GM21381 (cell line): Measurements from ENCODE around the gene ATPAF2.

Experiments used
- ATAC-seq: cut with Tn5 transposase; IDR thresholded peaks from one replicate; pipeline ENCODE4 v1.9.1; 2021; ENCODE audit warnings: mild to moderate bottlenecking, moderate library complexity; ENCODE audit not compliant: unreplicated experiment

ATPAF2 gene

DNA sequence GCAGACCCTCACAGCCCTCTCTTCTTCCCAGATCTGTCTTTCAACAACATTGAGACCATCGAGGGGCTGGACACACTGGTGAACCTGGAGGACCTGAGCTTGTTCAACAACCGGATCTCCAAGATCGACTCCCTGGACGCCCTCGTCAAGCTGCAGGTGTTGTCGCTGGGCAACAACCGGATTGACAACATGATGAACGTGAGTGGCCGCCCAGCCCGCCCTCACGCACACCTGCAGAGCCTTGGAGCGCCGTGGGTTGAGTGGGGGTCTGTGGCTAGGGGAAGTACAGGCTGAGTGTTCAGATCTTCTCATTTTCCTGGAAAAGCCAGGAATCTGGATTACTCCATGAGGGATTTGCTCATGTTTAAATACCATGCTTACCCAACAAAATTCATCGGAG lies 51.1 kb downstream of the ATPAF2 start:
- no peak for ATAC-seq

DNA sequence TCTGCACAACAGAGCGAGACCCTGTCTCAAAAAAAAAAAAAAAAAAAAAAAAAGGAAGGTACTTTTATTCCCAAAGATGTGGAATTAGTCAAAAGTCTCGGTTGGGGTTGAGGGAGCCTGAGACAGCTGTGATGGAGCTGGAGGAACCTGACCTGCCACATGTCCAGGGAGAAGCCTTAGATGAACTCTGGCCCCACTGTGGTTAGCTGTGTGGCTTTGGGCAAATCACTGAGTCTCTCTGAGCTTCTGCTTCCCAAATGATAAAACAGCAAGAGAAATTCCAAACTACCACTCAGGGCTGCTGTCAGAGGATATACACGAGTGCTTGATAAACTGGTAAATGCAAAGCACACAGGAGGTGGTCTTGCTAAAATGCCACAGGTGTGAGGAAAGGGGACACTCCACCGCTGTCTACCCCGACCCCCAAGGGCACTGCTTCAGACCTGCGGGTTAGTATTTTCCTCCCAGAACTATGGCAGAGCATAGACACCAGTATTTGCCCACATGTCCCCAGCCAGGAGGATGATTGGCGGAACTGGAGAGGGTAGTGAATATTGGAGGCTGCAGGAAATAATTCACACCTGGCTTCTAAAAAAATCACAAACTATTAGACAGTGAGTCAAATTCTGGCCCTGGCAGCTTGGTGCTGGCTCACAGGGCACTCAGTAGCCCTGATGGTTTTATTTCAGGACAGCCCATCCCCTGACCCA lies 51.6 kb downstream of the ATPAF2 start:
- no peak for ATAC-seq

DNA sequence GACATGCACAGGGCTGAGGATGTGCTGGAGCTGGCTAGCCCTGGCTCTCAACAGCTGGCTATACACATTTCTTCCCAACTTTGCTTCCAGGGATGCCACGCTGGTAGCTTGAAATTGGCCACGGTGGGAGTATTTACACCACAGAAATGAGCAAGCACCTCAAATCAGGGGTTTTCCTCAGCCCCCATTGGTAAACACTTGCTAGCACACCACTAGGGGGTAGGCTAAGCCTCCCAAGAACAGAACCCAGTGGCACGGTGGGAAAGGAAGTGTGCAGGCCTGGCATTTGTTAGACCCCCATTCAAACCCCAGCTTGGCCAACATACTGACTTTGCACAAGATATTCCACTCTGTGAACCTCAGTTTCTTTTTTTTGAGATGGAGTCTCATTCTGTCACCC lies 53.4 kb downstream of the ATPAF2 start:
- ATAC-seq = no peak

DNA sequence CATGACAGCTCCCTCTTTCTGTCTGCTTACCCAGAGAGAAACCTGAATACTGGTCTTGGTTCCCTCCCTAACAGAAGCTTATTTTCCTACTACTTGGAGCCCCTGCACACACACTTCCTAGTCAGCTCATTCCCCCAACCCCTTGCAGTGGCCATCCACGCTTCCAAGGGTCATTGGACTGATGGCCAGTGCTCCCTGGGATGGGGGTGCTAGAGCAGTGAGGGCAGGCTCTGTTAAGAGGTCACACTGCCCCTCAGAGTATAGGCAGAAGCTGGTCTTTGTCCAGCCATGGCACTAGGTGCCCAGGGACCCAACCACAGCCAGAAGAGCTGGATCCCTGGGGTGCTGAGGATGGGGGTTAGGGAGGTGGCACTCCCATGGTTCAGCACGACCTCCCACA lies 53.8 kb downstream of the ATPAF2 start:
- ATAC-seq = no peak

DNA sequence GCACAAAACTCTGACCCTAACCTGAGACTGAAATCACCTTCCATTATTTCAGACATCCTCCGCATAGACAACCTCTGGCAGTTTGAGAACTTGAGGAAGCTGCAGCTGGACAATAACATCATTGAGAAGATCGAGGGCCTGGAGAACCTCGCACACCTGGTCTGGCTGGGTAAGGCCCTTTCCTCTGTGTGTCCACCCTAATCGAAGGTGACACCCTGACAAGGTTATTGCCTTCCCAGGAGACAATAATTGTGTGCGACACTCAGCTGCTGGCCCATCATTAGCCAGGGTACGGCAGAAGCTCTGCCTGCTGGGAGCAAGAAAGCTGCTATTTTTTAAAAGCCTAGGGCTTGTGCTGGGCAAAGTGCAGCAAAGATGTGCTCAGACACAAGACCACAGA lies 55.2 kb downstream of the ATPAF2 start:
- ATAC-seq = no peak

DNA sequence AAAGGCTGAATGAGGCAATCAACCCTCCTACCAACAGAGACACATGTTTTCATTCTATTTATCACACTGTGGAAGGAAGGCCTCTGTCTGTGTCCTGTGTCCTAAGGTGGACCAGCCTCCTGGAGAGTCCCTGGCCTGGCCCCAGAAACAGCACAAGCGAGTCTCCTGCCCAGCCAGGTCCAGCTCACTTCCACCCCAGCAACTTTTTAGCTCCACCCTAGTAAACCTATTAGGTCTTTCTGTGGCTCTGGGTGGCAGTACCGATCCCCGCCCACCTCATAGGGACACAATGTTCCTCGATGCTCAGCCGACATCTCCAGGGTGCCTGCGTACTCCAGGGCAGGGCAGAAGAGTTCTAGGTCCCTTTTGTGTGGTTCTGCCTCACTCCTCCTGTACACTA lies 55.6 kb downstream of the ATPAF2 start:
- ATAC-seq = no peak

DNA sequence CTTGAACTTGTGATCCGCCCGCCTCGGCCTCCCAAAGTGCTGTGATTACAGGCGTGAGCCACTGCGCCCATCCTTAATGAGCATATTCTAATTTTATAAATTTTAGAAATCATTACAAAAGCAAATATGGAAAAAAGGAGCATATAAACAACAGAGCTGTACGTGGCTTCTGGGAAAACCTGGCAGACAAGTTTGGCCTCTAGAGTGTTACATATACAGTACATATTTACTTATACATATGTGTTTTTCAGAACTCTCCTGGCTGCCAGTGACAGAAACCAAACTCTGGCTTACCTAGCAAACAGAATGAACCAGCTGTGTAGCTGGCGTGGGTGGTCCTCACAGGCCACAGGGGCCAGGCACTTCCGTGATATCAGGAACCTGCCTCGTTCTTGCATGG lies 56.2 kb downstream of the ATPAF2 start:
- ATAC-seq = no peak

DNA sequence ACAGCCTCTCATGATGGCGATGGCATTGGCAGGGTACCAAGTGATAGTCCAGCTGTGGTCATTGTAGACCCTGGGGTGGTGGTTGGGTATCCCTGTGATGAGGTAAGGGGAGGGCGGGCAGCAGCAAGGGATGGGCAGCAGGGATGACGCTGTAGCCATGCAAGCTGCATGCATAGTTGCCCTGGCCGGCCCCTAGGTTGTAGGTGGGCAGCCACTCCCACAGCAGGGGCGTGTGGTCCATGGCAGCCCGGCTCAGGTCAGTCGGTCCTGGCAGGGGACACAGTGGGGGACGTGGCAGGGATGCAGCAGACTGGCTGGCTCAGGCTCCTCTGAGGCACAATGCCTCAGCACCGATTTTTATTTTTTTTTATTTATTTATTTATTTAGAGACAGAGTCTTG lies 57.6 kb downstream of the ATPAF2 start:
- ATAC-seq = no peak

DNA sequence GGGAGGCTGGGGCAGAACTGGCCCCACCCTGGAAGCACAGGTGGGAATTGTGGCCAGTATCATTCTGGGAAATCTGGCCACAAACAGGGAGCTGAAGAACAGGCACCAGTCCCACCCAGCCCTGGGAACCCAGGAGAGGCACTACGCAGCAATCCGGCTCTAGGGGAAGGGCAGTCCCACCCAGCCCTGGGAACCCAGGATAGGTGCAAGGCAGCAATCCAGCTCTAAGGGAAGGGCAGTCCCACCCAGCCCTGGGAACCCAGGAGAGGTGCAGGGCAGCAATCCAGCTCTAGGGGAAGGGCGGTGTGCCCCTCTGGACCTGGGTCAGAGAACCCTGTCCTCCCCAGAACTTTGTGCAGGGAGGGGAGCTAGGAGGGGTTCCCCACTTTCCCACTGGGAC lies 59.2 kb downstream of the ATPAF2 start:
- ATAC-seq = no peak

DNA sequence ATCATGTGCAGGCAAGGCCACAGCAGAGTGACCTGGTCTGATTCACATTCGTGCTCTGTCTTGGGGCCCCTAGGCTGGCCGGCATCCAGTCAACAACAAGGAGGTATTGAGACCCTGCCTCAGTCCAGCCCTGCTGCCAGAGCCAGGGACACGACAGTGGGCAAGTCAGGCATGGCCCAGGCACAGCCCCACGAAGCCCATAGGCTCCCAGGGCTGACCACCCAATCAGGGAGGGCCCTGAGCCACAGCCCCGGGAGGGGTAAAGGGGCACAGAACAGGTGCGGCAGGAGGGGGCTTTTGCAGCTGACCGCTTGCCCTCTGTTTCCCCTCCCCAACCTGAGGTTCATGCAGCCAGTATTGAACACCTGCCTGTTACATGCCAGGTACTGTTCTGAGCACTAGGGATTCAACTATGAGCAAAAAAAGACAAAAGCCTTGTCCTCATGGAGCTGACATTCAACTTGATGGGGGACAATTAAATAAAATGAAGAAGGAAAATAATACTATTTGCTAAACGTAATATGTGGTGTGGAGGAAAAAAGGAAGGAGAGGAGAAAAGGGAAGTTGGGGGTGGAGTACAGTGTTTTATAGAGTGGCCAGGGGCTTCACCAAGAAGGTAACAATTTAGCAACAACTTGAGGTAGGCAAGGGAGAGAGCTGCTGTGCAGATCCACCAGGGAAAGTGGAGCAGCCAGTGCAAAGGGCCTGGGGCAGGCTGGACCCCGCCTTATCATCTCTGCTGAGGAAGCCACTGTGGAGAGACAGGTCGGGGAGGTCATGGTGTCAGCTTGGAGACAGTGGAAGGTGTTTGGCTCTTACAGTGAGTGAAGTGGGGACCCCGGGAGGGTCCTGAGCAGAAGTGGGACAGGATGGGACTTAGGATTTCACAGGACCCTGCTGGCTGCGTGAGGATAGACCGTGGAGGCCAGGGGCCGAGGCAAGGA lies 60.2 kb downstream of the ATPAF2 start:
- ATAC-seq = no peak

DNA sequence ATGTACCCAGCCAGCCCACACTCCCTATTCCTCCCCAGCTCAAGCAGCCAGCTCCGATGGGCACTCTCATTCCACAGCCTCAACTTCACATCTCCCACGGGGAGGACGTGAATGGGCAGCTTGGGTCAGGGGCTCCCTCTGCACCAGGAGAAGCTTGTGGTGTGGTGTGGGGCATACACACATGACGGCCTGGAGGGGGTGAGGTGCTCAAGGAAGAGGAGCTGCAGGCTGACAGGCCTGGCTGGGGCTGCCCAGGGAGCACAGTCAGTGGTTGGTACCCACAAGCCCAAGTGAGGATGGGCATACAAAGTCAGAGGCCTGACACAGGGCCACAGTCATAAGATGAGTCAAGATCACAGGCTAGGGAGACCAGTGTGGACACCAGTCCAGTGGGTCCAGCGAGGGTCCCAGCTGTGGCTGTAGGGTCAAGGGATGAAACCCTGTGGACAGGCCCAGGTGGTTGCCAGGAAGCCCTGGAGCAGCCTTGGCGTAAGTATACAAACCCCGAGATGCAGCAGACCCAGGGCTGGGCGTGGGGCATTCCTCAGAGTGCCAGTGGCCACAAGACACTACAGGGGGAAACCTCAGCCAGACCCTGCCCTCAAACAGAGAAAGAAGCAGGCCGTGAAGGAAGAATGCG lies 61.9 kb downstream of the ATPAF2 start:
- no peak for ATAC-seq

DNA sequence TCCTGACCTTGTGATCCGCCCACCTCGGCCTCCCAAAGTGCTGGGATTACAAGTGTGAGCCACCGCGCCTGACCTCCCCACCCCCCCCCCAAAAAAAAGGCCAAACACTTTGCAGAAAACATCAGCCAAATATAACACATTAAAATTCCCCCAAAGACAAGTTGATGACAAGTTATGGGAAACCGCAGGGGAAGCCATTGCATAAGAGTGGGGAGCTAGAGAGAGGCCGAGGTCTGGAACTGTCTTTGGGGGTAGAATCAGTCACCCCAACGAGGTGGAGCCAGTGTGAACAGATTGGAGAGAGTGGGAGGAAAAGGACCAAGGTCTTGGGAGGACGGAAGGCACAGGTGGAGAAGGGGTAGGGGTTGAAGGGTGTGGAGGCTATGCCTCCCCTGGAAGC lies 63.5 kb downstream of the ATPAF2 start:
- ATAC-seq = no peak

DNA sequence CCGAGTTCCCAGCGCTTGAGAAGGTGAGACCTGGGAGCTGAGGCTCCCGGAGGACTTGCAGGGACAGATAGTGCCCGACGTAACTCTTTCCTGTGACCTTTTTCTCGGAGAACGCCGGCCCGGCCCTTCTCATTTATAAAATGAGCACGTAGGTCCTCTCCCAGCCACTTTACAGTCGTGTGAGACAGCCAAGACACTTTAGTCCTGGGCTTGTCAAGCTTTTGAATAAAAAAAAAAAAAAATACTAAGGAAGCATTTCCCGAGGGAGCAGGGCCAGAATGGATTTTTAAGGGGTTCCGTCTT lies 66.1 kb downstream of the ATPAF2 start:
- ATAC-seq = no peak

DNA sequence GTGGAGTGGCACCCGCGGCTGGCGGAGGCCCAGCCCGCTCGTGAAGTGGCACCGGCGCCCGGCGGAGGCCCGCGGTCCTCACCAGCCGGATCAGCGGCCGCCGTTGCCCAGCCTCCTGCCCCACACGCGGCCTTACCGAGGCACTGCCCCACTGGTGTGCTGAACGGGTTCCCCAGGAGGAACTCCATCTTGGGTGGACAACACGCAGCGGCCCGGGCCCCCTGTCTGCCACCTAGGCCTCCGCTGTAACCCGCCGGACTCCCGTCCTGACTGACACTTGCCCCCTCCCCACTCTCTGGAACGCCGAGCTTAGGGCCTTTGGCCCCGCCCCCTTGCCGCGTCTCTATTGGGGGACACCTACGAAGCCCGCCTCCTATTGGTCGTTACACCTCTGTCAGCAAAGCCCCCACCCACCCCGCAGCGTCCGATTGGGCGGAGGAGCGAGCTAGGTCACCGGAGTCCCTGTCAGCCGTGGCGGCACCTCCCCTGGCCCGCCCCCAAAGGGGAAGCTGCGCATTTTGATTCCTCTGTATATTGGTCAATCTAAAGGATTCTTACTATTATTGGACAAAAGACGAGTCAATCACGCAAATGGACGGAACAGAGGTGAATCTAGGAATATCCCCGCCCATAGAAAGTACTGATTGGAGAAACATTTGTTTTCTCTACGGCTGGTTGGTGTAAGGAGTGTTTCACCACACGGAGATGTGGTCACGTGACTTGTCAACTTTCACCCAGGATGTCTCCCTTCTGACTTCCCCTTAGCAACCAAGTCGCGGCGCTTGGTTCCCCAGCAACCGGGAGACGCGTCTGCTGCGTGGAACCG lies 66.6 kb downstream of the ATPAF2 start, which contains the start of the genes DRC3 and TOM1L2:
DRC3 (plus strand) TSS at position 737 of the 826 bp plus-strand sequence. CDS start 4,737 bp downstream, outside the sequence.
TOM1L2 (minus strand) TSS at position 275 of the 826 bp plus-strand sequence; CDS start at position 188, 87 bp downstream.
- peak; percentile 91 for ATAC-seq

DNA sequence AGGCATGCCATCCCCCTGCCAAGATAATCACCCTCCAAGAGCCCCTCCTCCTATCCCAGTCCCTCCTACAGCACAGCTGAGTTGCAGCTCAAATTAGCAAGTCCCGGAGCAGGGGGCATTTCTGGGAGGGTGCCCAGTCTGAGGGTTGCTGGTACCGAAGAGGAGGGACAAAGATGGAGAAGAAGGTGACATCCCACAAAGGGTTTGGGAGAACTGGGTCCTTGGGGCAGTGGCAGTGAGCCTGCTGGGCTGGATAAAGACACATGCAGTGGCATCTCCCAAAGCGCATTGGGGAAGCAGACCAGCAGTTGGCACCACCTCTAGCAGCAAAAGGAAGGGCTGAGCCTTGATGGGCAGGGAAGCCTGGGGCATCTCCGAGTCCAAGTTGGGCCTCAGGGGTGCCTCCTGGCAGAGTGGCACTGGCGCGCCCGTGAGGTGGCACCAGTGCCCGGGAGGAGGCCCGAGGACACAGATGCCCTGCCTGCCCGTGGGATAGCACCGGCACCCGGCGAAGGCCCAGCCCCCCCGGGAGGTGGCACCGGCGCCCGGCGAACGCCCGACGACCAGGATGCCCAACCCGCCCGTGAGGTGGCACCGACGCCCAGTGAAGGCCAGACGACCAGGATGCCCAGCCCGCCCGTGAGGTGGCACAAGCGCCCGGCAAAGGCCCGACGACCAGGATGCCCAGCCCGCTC lies 67.4 kb downstream of the ATPAF2 start:
- no peak for ATAC-seq

DNA sequence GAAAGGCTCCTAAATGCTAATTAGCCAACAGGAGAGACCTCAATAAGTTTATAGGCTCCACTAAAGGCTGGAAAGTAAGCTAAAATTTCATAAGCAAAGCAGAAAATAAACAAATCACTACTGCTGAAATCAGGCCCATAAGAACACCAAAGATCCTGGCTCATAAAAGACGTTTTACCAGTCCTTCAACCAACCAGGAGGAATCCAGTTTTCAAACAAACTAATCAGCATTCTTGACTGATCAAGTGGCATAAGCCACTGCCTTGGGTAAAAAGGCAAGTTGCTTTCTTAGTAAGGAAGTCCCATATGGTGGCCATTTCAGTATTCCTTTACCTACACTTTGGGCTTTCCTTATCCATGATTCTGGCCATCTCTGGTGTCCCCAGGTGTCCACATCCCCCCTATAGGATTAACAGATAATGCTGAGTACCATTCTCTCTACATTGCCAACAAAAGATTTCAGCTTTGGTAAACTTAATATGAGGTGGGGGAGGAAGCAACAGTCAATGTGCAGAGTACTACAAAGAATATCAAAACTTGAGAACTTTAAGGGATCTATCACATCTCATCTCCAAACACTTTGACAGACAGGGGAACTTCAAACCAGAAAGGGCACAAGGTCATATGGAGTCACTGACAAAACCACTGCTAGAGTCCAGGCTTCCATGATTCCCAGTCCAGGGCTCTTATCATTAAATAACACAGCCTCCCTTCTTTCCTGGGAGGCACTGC lies 68.1 kb downstream of the ATPAF2 start:
- ATAC-seq = no peak
